ENCODE data around the gene MACROD2.

The MACROD2 gene

GRCh38 chr20:14696937-14697336, 701.6 kb downstream of the MACROD2 start:
- CTCF ChIA-PET: interaction anchor here (1.8 kb wide), 1 partner anchor 14 kb away, joined by 3 read pairs; no protein-coding TSS in a partner anchor
- POLR2A ChIA-PET: no interaction called here
- no peak for TF ChIP-seq CTCF (IDR thresholded peaks at IDR 0.05; ENCODE audit: control extremely low read depth, extremely low read depth, low read depth, missing control alignments)

GRCh38 chr20:14698125-14698524, 702.8 kb downstream of the MACROD2 start:
- ChIA-PET POLR2A (no interaction called here), CTCF (interaction anchor here (1.5 kb wide), 1 partner anchor 10 kb away, joined by 5 read pairs; no protein-coding TSS in a partner anchor)
- no peak for TF ChIP-seq CTCF (IDR thresholded peaks at IDR 0.05; ENCODE audit: control extremely low read depth, extremely low read depth, low read depth, missing control alignments)
- no peak for DNase-seq (ENCODE audit: extremely low spot score)

More at GRCh38 chr20:14696937-14697336, 701.6 kb downstream of the MACROD2 start:
- DNase-seq (ENCODE audit: extremely low spot score): no peak

GRCh38 chr20:14698605-14699373, 703.5 kb downstream of the MACROD2 start:
- no peak for TF ChIP-seq CTCF (IDR thresholded peaks at IDR 0.05; ENCODE audit: control extremely low read depth, extremely low read depth, low read depth, missing control alignments)
- CTCF ChIA-PET: interaction anchor here (1.0 to 1.5 kb wide), 2 partner anchors 9 to 17 kb away, joined by 3 to 5 read pairs; no protein-coding TSS in a partner anchor
- POLR2A ChIA-PET: no interaction called here
- no peak for DNase-seq (ENCODE audit: extremely low spot score)

- DNase-seq (ENCODE audit: extremely low spot score): no peak
- CTCF ChIA-PET: interaction anchor here (1.5 kb wide), 1 partner anchor 10 kb away, joined by 5 read pairs; no protein-coding TSS in a partner anchor
- POLR2A ChIA-PET: no interaction called here
- no peak for TF ChIP-seq CTCF (IDR thresholded peaks at IDR 0.05; ENCODE audit: control extremely low read depth, extremely low read depth, low read depth, missing control alignments)
Measured at GRCh38 chr20:14700639-14700960, 705.3 kb downstream of the MACROD2 start.

- POLR2A ChIA-PET: no interaction called here
- TF ChIP-seq CTCF (IDR thresholded peaks at IDR 0.05; ENCODE audit: control extremely low read depth, extremely low read depth, low read depth, missing control alignments): no peak
- DNase-seq (ENCODE audit: extremely low spot score): no peak
- CTCF ChIA-PET: interaction anchor here (1.5 kb wide), 1 partner anchor 11 kb away, joined by 5 read pairs; no protein-coding TSS in a partner anchor
Measured at GRCh38 chr20:14701326-14701725, 706.0 kb downstream of the MACROD2 start.

GRCh38 chr20:14706555-14706954, 711.2 kb downstream of the MACROD2 start:
- ChIA-PET CTCF (no interaction called here), POLR2A (no interaction called here)
- no peak for DNase-seq (ENCODE audit: extremely low spot score)
- no peak for TF ChIP-seq CTCF (IDR thresholded peaks at IDR 0.05; ENCODE audit: control extremely low read depth, extremely low read depth, low read depth, missing control alignments)
